Peyer's patch (tissue), 4 donors: ENCODE results near the gene ZC3H7B.

Experiments
- CTCF ChIP-seq, 6 experiments: fragments of 450-650 bp in 4 of 6; fragments of 200-600 bp in 2 of 6; sonication (generic) in 1 of 6; IDR thresholded peaks; one replicate each; pipeline ENCODE4 v1.5.1; 2017 to 2019; ENCODE audit warnings: antibody characterized with exemption in 6 of 6, mild to moderate bottlenecking in 3 of 6, moderate library complexity in 1 of 6
- POLR2A ChIP-seq, 2 donors: fragments of 450-650 bp; IDR thresholded peaks; one replicate each; pipeline ENCODE4 v1.5.1; 2017; ENCODE audit warnings: antibody characterized with exemption in 2 of 2, mild to moderate bottlenecking in 2 of 2, moderate library complexity in 2 of 2

GRCh38 chr22:41352058-41352457, 50.7 kb downstream of the ZC3H7B start:
- no peak for TF ChIP-seq CTCF (IDR thresholded peaks at IDR 0.05)
- TF ChIP-seq POLR2A (IDR thresholded peaks at IDR 0.05), result no peak
